NCI-H524 treated with DMSO at 0.1 percent for 48 hours (cell line): Measurements from ENCODE around the gene USP35.
"Not testable (repeated sequence)": the region's sequence is repeated elsewhere in the genome, so short reads cannot be mapped to it uniquely, and the experiment has no call there.

Experiments
- DNase-seq: peaks from one replicate; lab custom pipeline; 2025; lab: John Stamatoyannopoulos, UW

USP35 gene

GRCh38 chr11:78216021-78216420 lies 27.3 kb downstream of the USP35 start:
- no peak for DNase-seq

DNA sequence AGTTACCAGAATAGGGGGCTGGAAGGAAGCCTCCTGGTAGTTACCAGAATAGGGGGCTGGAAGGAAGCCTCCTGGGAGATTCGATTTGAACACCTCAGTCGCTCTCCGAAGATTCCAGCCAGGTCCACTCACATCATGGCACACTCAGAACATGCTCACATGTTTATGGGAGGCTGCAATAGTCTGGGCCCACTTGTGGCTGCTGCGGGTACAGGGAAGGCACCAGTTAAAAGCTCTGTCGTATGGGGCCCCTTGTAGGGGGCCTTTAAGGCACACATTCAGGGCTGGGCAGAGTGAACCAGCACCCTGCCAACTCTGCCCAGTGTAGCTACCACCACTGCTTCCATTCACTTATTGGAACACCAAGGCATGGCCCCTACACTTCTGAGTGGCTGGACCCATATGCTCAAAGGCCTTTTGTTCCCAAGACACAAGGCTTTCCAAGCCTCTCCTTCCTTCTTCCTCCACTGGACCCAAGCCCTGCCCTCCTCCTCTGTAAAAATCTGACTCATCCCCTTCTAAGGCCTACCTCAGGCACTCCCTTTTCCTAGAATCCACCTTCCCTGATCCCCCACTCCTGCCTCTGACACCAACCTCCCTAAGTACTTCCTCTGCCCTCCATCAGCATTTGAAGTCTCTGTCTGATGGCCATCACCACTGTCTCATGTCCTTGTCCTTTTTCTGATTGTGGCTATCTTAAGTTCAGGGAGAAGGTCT lies 28.0 kb downstream of the USP35 start:
- DNase-seq = no peak

GRCh38 chr11:78217650-78218541 lies 29.2 kb downstream of the USP35 start:
- no peak for DNase-seq

- no peak for DNase-seq
These were observed 30.2 kb downstream of the USP35 start for GRCh38 chr11:78218707-78219492.

DNA sequence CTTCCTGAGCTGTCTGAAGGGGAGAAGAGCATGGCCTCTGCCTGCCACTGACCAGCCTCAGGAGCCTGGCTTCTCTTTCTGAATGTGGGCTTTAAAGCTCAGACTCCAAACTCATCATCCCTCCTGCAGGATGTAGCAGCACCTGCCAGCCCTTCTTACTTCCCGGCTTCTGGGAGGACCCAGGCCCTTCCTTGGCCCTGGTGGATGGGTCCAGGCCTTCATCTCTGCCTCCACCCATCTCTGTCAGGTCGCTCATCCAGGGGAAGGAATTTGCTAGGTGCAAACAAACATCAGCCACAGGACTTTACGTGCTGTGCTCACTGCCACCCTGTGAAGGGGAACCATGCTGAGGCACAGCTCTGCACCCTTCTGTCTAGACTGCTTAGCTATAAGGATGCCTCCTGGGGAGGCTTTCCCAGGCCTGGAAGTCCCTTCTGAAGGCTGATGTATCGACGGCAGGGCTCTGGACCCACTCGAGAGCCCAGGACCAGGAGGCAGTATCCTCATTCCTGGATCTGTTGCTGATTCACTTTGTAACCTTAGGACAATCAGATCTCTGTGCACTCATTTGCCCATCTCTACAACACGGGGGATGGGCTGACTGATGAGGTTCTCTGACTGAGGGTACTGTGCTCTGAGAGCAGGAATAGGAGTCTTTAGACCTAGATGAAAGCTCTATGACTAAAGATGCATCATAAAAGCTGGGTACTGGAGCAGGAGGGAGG lies 30.9 kb downstream of the USP35 start:
- no peak for DNase-seq

GRCh38 chr11:78220218-78221157 lies 31.8 kb downstream of the USP35 start:
- DNase-seq = no peak

DNA sequence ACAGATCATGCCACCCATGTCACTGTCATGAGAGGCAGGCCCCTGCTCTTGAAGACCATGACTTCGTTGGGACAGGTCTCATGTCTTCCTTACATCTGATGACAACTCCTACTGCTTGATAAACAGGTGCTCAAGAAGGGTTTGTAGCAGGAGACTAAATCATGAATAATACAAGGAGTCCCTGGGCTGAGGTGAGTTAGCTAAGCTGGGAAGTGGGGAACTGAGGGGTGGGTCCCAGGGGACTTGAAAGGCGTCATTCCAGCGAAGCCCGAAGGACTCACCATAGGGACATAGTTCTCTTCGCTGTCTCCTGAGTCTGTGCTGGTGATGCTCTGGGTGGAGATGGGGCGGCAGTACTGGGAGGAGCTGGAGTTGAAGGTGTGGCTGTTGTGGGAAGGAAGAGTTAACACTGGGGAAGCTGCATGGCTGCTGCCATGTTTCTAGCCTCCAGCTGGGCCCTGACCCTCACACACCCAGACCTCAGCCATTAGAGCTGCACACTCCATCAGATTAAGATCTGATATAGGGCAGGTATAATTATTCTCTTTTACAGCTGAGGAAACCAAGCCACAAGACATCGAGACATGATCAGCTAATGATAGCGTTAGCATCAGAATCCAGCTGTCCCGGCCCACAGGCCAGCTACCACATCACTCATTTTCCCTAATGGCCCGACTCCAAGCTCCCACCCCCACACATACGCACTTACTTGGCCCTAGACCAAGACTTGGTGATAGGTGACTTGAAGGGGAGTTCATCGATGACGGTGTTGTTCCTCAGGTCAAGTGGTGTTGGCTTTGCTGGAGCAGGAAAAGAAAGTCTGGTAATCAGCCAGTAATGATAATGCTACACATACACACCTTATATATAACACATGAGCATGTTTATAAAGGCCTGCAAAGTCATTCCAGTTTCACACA lies 32.9 kb downstream of the USP35 start:
- no peak for DNase-seq

GRCh38 chr11:78222726-78223125 lies 34.0 kb downstream of the USP35 start:
- not testable (repeated sequence) for DNase-seq

- DNase-seq = no peak
These were observed 34.7 kb downstream of the USP35 start for GRCh38 chr11:78223320-78223954.

GRCh38 chr11:78224506-78224905 lies 35.8 kb downstream of the USP35 start:
- no peak for DNase-seq

DNA sequence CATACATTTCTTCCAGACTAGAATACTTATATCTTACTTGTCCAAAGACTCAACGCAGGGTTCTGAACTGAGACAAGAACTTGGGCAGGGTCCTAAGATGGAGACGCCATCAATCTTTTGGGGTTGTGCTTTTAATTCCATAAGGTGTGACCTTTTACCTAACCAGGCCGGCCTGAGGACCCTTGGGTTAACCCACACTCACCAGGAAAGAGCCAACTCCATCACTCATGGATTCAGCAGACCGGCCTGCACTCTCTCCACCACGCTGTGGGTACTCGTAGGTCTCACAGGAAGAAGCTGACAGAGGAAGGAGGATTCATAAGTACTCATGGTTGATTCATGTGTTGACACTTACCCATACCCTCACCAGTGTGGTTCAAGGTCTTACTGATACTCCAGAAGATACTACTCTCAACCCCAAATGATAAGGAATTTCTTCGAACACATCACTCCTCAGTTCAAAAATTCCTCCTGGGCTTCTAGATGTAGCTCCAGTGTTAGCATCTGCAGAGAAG lies 36.2 kb downstream of the USP35 start:
- DNase-seq = no peak

DNA sequence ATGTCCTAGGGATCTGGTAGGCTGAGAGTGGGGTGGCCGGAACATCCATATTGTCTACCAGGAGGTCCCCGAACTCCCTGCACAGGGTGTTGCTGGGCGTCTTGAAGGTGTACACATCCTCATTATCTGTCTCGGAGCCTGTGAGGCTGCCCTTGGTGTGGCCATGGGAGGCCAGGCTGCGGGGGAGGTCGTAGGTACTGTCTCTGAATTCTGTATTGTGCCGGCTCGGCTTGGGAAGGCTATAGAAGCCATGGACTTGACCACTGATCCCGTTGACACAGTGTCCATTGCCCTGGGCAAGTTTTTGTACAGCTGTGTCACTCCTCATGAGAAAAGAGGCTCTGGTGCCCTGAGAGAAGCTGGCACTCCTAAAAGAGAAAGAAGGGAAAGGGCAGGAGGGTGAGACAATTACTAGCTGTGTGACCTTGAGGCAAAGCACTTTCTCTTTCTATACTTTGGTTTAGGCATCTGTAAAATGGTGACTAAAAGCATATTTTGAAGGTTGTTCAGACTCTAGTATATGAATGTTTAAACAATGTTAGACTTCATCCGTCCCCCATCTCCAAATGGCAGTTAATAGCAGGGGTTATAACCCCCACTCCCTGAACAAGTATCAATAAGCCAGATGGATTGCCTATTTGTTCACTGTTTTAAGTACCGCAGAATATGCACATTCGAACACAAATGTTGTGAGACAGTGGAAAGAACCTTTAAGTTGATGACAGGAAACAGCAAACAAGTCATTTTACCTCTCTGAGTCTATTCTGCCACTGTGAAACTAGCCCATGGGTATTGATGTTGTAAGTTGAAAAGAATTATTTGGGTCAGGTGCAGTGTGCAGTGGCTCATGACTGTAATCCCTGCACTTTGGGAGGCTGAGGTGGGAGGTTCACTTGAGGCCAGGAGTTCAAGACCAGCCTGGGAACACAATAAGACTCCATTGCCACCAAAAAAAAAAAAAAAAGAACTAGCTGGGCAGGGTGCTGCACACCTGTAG lies 38.3 kb downstream of the USP35 start:
- DNase-seq = no peak

GRCh38 chr11:78227921-78228320 lies 39.2 kb downstream of the USP35 start:
- no peak for DNase-seq

GRCh38 chr11:78228467-78228866 lies 39.7 kb downstream of the USP35 start:
- DNase-seq = peak; percentile 19

DNA sequence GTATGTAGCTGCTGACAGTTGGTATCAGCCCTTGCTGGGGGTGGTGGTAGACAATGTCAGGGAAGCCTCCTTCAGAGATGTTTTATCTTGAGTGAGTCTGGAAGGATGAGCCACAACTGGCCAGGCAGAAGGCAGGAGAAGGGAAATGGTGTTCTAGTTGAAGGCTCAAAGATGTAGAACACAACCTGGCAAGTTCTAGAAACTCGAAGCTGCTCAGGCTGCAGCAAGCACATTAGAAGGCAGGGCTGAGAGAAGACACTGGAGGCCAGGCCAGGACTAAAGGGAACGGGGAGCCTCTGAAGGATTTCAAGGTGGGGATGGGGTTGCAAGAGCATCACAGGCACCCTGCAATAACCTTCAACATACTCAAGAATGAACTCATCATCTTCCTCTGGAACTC lies 40.4 kb downstream of the USP35 start:
- DNase-seq = no peak

- DNase-seq = no peak
These were observed 41.6 kb downstream of the USP35 start for GRCh38 chr11:78230161-78230877.

DNA sequence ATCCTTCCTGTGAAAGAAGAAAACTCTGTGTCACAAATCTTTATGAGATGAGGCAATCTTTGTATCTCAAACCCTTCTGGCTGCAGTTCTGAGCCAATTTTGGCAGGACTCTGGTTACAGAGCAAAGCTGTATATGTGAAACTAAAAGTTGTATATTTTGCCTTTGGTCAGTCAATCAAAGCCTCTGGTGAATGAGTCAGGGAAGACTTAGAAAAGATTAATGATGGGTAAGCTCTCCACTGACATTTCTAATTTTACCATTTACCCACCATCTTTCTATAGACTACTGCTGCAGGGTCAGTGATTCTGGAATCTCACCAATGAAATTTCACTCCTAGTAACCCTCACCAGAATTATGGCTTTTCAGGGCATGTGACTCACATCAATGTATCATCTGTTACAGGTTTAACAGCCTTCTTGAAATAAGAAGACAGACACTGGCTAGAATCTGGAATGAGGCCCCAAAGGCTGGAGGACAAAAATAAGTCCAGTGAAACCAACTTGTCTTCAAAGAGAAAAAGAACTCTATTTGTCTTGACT lies 43.3 kb downstream of the USP35 start:
- no peak for DNase-seq
